HG03139 (cell line): ENCODE results near the gene NUDT2.
"Not testable (repeated sequence)": the region's sequence is repeated elsewhere in the genome, so short reads cannot be mapped to it uniquely, and the experiment has no call there.

ENCODE experiments used
- ATAC-seq: cut with Tn5 transposase; IDR thresholded peaks from one replicate; pipeline ENCODE4 v1.9.1; 2021; ENCODE audit not compliant: unreplicated experiment

The NUDT2 gene

GRCh38 chr9:34328987-34329832 lies at the start of gene NUDT2, which contains the start of gene KIF24:
TSS of gene NUDT2 (plus strand) at chr9:34329569. CDS start at chr9:34339040, 9,471 bp downstream.
TSS of gene KIF24 (minus strand) at chr9:34329268. CDS start at chr9:34311346, 17,922 bp downstream.
- peak; percentile 93 for ATAC-seq

DNA sequence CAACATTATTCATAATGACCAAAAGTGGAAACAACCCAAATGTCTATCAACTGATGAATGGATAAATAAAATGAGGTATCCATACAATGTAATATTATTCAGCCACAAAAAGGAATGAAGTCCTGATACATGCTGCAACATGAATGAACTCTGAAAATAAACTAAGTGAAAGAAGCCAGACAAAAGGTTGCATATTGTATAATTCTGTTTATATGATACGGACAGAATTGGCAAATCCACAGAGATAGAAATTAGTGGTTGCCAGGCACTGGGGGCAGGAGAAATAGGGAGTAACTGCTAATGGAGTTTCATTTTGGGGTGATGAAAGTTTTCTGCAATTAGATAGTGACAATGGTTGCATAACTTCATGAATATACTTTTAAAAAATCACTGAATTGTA lies 47.3 kb upstream of the NUDT2 start:
- ATAC-seq: no peak

GRCh38 chr9:34289159-34289558 lies 40.2 kb upstream of the NUDT2 start:
- no peak for ATAC-seq

GRCh38 chr9:34291023-34291422 lies 38.3 kb upstream of the NUDT2 start:
- ATAC-seq: no peak

DNA sequence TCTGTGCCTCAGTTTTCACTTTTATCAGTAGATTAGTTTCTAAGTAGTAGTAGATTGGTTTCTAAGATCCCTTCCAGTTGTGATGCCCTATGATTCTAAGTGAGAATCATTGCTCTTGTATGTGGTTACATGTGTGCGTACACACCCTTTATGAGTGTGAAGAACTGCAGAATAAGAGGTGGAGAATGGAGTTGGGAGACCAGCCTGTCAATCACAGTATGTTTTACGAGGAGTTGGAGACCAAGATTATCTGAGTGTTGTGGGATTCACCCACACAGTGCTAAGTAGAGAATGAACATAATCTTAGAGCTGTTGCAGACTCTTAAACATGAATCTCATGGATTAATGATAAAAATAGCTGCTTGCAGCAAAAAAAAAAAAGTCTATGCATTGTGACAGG lies 37.9 kb upstream of the NUDT2 start:
- ATAC-seq: no peak

- ATAC-seq: no peak
Measured at GRCh38 chr9:34292552-34292951, 36.8 kb upstream of the NUDT2 start.

GRCh38 chr9:34301064-34301463 lies 28.3 kb upstream of the NUDT2 start:
- not testable (repeated sequence) for ATAC-seq

DNA sequence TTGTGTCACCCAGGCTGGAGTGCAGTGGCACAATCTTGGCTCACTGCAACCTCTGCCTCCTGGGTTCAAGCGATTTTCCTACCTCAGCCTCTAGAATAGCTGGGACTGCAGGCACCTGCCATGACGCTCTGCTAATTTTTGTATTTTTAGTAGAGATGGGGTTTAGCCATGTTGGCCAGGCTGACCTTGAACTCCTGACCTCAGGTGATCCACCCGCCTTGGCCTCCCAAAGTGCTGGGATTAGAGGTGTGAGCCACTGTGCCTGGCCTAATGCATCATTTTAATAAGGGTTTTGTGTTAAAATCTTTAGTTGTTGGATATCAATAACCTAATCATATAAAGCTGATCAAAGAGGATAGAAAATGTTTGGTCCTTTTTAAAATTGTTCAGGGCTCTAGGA lies 21.1 kb upstream of the NUDT2 start:
- not testable (repeated sequence) for ATAC-seq

- ATAC-seq: no peak
Measured at GRCh38 chr9:34310215-34310614, 19.2 kb upstream of the NUDT2 start.

DNA sequence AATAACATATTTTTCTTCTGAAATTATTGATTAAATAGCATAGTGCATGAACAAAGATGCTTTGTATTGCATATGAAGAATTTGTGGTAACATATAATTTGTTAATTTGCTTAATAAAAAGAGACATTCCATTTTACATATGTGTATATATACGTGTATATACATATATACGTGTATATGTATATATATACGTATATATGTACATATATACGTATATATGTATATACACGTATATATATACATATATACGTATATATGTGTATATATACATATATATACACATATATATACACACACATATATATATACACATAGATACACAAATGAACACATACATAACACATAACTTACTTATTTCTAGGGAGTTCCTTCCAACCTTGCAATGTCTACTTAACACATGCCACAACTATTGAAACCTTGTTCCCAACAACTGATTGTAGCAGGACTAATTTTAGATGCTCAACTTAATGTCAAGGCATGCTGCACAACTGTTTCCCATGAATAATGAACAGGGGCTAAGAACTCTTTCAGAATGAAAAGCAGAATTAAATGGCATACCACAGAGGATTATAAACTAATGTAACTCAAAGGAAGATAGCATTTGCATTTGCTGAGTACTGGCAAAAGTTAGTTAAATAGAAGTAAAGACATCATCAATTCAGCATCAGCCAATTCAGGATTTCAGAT lies 17.7 kb upstream of the NUDT2 start:
- no peak for ATAC-seq

DNA sequence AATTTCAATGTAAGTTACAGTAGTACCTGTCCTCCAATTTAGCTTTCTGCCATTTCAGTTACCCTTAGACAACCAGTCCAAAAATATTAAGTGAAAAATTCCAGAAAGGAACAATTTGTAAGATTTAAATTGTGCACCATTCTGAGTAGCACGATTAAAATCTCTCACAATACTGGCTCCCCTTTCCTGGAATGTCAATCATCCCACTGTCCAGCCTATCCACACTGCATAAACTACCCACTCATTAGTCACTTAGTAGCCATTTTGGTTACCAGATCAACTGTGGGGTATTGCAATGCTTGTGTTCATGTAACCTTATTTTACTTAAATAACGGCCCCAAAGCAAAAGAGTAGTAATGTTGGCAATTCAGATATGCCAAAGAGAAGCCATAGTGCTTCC lies 11.9 kb upstream of the NUDT2 start:
- no peak for ATAC-seq

- ATAC-seq: no peak
Measured at GRCh38 chr9:34318163-34318790, 11.1 kb upstream of the NUDT2 start.

DNA sequence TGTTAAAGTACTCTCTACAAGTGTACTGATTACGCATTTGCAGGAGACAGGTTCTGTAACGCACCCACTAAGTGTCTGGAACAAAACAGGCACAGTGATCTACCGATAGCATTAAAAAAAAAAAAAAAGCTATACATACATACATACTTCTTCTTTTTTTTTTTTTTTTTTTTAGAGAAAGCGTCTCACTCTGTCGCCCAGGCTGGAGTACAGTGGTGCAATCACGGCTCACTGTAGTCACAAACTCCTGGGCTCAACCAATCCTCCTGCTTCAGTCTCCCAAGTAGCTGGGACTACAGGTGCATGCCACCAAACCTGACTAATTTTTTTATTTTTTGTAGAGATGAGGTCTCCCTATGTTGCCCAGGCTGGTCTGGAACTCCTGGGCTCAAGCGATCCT lies 7.9 kb upstream of the NUDT2 start:
- ATAC-seq: no peak

DNA sequence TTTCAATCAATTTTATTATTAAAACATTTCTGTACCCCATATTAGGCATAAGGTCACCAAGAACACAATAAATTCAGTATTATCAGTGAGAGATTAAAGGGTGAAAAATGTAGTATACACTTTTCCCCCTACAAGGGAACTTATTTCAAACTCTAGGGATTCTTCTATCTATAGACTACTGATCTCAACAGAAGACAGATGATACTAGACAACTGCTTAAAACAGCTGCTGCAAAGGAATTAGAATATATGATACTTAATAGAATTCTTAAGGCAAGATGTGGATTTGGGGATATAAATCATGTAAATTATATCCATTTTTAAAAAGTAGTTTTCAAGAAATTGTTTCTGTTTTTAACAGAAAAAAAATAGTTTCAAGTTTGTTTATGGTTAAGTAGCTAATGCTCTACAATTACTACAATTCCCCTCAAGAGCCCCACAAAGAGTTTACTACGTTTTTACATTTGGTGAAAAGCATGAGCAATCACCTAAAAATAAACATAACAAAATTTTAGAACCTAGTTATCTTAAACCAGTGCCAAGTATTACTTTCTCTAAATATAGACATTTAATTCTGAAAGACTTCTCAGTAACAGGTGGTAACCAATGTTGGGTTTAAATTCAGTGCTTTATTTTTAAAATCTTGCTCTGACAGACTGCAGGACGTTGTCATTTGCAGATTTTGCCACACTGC lies 6.3 kb upstream of the NUDT2 start:
- ATAC-seq: no peak

DNA sequence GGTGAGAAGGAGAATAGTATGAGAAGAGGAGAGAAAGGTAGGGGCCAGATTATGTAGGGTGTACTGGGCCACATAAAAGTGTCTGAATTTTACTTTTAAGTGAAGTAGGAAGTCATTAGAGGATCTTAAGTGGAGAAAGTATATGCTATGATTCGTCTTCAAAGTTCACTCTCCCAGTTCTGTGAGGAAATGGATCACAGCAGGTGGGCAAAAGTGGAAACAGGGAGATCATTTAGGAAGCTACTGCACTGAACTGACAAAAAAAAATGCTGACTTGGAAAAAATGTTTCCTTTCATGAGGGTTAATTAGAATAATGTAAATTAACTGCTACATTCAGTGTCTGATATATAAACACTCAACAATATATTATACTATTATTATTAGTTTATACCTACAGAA lies 2.7 kb upstream of the NUDT2 start:
- ATAC-seq: no peak

- no peak for ATAC-seq
Measured at GRCh38 chr9:34328500-34328986, 826 bp upstream of the NUDT2 start.

DNA sequence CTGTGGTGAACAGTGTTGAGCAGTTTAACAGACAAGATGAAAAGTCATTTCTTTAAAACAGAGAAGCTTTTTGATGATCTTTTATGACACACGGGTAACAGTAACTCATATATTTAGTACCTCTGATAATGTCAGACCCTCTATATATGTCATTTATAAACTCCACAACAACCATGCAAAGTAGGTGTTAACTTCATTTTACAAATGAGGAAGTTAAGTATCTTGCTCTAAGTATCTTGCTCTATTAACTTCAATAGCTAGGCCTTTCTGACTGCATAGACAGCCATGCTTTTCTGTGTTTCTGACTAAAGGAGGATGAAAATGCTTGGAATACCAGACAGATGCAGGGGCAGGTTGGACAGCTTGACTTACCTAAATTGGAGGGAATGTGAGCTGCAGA lies 1.8 kb downstream of the NUDT2 start:
- ATAC-seq: no peak

- no peak for ATAC-seq
Measured at GRCh38 chr9:34332076-34332964, 3.0 kb downstream of the NUDT2 start.

DNA sequence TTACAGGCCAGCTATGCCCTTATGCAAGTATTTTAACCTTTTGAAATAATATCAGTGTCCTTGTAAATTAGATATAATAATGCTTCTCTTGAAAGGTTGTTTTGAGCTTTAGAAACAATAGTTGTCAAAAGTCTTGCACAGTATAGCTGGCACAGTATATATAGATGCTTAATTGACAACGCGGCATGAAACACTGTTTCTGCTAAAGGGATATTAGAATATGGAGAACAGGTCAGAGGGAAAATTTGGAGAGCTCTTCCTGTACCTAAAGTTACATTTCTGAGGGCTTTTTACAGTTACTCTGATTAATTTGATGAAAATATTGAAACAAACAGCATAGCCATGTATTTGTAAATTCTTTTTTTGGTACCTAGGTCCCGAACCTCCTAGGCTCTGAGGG lies 4.5 kb downstream of the NUDT2 start:
- no peak for ATAC-seq

GRCh38 chr9:34334337-34334824 lies 5.0 kb downstream of the NUDT2 start:
- no peak for ATAC-seq
